Forelimb muscle (tissue), 1 donor: ENCODE data around the gene ZMYM5. TPM values are rescaled to one million over a fixed set of nuclear protein-coding genes. Genes with fewer than 3 reads are reported as not detected.
"Not testable (repeated sequence)": the region's sequence is repeated elsewhere in the genome, so short reads cannot be mapped to it uniquely, and the experiment has no call there.

Experiments used
- DNase-seq: peaks from one replicate; pipeline ENCODE4 v3.0.0-alpha.2; 2013; ENCODE audit warnings: low read depth
- polyA plus RNA-seq: library from polyadenylated mRNA; unstranded; fragments of 120-200 nt; gene quantifications from one replicate; pipeline ENCODE4 v1.2.1, GENCODE V29; 2013; ENCODE audit not compliant: insufficient read length

ZMYM5 gene
- 13.9 TPM for polyA plus RNA-seq

- DNase-seq: peak; percentile 95
Observed at GRCh38 chr13:19863323-19864023, at the start of gene ZMYM5. TSS of gene ZMYM5 (minus strand) at chr13:19863649. CDS start at chr13:19852180, 11,469 bp downstream.

GRCh38 chr13:19910336-19911072, 47.1 kb upstream of the ZMYM5 start:
- DNase-seq: no peak

DNA sequence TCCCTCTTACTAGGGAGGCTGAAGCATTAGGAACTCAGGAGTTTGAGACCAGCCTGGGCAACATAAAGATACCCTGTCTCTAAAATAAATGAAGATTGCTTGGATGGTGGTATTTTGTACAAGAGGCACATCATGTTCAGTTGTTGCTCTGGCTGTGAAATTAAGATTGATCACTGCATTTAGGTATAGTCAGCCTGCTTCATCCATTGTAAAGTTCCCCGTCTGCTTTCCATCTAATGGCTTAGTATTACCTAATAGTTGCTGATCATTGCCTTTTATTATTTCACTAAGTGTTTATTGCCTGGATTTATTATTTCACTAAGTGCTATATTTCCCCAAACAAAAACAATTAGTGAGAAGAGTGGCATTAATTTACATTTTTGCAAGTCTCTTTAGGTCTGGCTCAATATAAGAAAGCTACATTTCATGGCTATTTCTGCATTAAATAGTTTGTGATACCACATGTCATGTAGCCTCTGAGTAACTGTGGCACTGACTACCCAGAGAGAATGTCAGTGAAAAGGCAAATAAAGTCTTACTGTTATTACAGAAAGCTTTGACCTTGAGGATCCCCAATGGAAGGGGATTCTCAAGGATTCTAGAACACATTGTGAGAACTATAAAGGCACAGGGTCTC, 45.0 kb upstream of the ZMYM5 start:
- DNase-seq: no peak

- DNase-seq: not testable (repeated sequence)
Observed at GRCh38 chr13:19905487-19906195, 42.2 kb upstream of the ZMYM5 start.

- DNase-seq: no peak
Observed at GRCh38 chr13:19890030-19890429, 26.6 kb upstream of the ZMYM5 start.

GRCh38 chr13:19888799-19889198, 25.4 kb upstream of the ZMYM5 start:
- no peak for DNase-seq

- no peak for DNase-seq
Observed at GRCh38 chr13:19882231-19882630, 18.8 kb upstream of the ZMYM5 start.

- DNase-seq: no peak
Observed at GRCh38 chr13:19881641-19882040, 18.2 kb upstream of the ZMYM5 start.

GRCh38 chr13:19864746-19865309, 1.4 kb upstream of the ZMYM5 start:
- peak; percentile 67 for DNase-seq

DNA sequence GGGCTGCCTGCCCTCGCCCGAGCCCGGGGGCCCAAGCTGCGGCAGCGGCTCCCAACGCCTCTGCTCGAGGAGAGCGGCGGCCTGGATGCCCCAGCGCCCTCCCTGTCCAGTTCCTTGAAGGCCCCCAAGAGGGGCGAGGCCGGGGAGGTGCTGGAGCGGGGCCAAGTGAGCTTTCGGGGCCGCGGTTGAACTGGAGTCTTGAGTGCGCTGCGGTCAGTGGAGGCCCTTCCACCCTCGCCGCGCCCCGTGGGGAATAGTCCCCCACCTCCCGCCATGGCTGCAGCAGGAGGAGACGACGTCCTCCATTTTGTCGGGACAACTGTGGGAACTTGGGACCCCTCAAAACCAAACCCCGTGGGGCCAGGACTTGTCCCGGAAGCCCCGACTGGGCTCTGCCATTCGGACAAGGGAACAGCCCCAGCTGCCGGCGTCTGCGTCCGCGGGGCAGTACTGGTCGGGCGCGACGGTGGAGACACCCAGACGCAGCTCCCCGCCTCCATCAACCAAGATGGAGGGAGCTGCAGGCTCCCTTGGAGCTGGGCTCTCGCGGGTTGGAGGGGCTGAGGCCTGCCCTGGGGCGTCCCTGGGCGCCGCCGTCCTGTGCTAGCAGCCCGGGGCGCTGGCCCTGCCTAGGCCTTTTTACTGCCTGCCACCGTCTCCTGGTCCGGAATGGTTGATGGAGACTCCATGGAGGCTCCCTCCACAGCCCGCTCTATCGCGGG, 736 bp upstream of the ZMYM5 start:
- DNase-seq: peak; percentile 20

GRCh38 chr13:19862481-19863313, 752 bp downstream of the ZMYM5 start:
- DNase-seq: peak; percentile 8

- DNase-seq: no peak
Observed at GRCh38 chr13:19861762-19862161, 1.7 kb downstream of the ZMYM5 start.

DNA sequence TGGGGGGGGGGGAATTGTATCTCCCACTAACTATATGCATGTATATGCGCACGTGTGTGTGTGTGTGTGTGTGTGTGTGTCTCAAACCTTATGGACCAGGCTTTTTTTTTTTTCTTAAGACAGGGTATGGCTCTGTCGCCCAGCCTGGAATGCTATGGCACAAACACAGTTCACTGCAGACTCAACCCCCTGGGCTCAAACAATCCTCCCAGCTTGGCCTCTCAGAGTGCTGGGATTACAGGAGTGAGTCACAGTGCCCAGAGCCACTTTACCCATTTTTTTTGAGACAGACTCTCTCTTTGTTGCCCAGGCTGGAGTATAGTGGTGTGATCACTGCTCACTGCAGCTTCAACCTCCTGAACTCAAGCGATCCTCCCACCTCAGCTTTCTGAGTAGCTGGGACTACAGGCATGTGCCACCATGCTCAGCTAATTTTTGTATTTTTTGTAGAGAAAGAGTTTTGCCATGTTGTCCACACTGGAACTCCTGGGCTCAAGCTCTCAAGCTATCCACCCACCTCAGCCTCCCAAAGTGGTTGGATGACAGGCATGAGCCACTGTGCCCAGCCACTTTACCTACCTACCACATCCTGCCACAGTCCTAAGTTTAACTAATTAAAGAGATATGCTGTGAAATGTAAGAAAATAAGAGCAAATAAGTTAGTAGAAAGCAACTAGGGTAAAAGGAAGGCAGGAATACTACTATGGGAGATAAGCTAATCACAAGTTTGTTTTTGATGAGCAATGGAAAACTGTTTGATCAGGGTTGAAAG, 2.4 kb downstream of the ZMYM5 start:
- DNase-seq: no peak

- not testable (repeated sequence) for DNase-seq
Observed at GRCh38 chr13:19857637-19858036, 5.8 kb downstream of the ZMYM5 start.

GRCh38 chr13:19852766-19853165, 10.7 kb downstream of the ZMYM5 start:
- DNase-seq: no peak

DNA sequence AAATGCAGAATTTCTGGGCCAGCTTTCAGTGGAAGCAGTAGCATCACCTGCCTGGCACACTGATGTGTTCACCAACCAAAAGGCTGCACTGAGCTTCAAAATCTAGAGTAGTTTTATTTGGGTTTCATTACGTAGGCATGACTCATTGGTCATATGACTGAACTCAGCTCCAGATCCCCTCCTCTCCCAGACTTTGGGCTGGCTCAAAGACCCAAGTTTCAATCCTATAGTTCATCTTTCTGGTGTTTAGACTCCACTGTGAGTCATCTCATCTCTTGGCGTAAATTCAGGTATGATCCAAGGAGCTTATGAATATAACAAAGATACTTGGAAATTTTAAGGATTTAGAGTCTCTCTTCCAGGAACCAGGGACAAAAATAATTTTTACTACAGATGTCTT, 17.7 kb downstream of the ZMYM5 start:
- no peak for DNase-seq

GRCh38 chr13:19838865-19839275, 24.6 kb downstream of the ZMYM5 start:
- DNase-seq: no peak

- DNase-seq: no peak
Observed at GRCh38 chr13:19836472-19836871, 27.0 kb downstream of the ZMYM5 start.

- DNase-seq: no peak
Observed at GRCh38 chr13:19834704-19835103, 28.7 kb downstream of the ZMYM5 start.
